22Rv1 (cell line): Measurements from ENCODE around the gene DARS2.
"Not testable (repeated sequence)": the region's sequence is repeated elsewhere in the genome, so short reads cannot be mapped to it uniquely, and the experiment has no call there.

Experiments
- H3K27ac ChIP-seq: fragments of 450-650 bp; 2 replicates; pipeline ENCODE4 v1.5.1; 2017
- CTCF ChIP-seq: fragments of 450-650 bp; IDR thresholded peaks from 2 replicates; pipeline ENCODE4 v1.5.1; 2017; ENCODE audit warnings: mild to moderate bottlenecking
- ZFX ChIP-seq: fragments of 450-650 bp; IDR thresholded peaks from 2 replicates; pipeline ENCODE4 v1.6.1; 2017; ENCODE audit warnings: antibody characterized with exemption, borderline replicate concordance

Gene DARS2

GRCh38 chr1:173853074-173853473 lies 28.6 kb downstream of the DARS2 start:
- no peak for TF ChIP-seq CTCF
- TF ChIP-seq ZFX: no peak
- H3K27ac ChIP-seq: no peak overlapping the region

GRCh38 chr1:173856014-173856413 lies 31.5 kb downstream of the DARS2 start:
- no peak for TF ChIP-seq CTCF
- no peak for TF ChIP-seq ZFX
- no peak overlapping the region for H3K27ac ChIP-seq

DNA sequence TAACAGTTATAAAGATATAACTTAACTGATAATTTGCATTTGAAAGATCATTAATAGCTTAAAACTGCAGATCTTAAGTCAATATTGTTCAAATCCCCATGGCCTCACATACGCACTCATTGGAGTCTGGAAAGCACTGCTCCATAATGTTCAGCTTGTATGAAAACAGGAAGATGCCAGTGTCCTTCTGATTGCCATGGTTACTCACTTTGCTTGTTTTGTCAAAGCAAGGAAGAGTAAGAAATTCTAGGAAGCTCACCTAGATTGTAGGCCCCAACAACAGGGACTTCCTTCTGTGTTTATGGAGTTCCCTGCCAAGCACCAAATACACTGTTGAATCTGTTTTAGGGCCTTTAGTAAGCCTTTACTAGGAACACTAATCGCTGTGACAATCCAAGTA lies 32.4 kb downstream of the DARS2 start:
- H3K27ac ChIP-seq: no peak overlapping the region
- TF ChIP-seq CTCF: no peak
- no peak for TF ChIP-seq ZFX

DNA sequence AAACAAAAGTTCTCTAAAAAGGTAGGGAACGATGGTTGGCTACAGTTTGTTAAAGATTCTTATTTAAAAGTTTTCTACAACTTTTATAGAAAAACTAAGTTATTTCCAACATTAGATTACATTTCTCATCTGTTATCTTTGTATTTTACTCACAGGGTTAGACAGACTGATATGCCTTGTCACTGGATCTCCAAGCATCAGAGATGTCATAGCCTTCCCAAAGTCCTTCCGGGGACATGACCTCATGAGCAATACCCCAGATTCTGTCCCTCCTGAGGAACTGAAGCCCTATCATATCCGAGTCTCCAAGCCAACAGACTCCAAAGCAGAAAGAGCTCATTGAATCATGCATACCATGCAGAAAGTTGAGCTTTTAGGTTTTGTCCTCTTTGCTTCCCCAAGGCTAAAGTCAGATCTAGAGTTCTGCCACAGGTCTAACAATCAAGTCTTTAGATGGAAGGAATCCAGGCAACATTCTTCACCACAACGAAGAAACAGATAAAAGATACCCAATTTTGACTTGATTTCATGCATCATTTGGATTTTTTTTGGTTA lies 33.0 kb downstream of the DARS2 start:
- H3K27ac ChIP-seq: no peak overlapping the region
- TF ChIP-seq ZFX (no peak), CTCF (no peak)

DNA sequence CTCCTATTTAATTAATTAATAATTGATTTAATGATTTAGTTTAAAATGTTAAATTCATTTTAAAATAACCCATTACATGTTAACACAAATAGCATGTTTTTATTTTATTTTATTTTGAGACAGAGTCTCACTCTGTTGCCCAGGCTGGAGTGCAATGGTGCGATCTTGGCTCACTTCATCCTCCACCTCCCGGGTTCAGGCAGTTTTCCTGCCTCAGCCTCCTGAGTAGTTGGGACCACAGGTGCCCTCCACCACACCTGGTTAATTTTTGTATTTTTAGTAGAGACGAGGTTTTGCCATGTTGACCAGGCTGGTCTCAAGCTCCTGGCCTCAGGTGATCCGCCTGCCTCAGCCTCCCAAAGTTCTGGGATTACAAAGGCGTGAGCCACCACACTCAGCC lies 35.1 kb downstream of the DARS2 start:
- not testable (repeated sequence) for H3K27ac ChIP-seq

GRCh38 chr1:173860065-173860464 lies 35.6 kb downstream of the DARS2 start:
- H3K27ac ChIP-seq: no peak overlapping the region
- TF ChIP-seq CTCF (no peak), ZFX (no peak)

- peak overlapping the region; percentile 99 for H3K27ac ChIP-seq
- TF ChIP-seq ZFX: no peak
- TF ChIP-seq CTCF: no peak
These were observed 37.3 kb downstream of the DARS2 start for GRCh38 chr1:173861731-173862145.

DNA sequence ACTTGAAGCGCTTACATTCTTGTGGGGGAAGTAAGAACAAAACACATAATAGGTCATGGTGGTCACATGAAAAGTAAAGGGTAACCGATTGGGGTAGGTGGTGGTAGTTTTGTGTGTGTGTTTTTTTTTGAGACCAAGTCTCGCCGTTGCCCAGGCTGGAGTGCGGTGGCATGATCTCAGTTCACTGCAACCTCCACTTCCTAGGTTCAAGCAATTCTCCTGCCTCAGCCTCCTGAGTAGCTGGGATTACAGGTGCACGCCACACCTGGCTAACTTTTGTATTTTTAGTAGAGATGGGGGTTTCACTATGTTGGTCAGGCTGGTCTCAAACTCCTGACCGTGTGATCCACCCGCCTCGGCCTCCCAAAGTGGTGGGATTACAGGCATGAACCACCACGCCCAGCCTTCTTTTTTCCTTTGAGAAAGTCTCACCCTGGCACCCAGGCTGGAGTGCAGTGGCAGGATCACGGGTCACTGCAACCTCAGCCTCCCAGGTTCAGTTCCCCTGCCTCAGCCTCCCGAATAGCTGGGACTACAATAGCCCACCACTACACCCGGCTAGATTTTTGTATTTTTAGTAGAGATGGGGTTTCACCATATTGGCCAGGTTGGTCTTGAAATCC lies 37.8 kb downstream of the DARS2 start:
- peak overlapping the region; percentile 99 for H3K27ac ChIP-seq
